HepG2 (cell line): ENCODE results near the gene INHA. TPM values are rescaled to one million over a fixed set of nuclear protein-coding genes. Genes with fewer than 3 reads are reported as not detected.
A peak's percentile ranks its signal among the peaks of the same experiment; 100 is the strongest.

Experiments
- AFF4 ChIP-seq: sonication (generic); formaldehyde crosslinking; IDR thresholded peaks from 2 replicates; pipeline ENCODE4 v1.4.0; 2020; ENCODE audit warnings: missing genetic modification reagents
- DNMT3B ChIP-seq: conservative IDR thresholded peaks from 2 replicates; pipeline ENCODE4 v1.6.1; 2016; ENCODE audit warnings: missing biosample characterization, control low read depth
- EZH2 ChIP-seq: conservative IDR thresholded peaks from 2 replicates; pipeline ENCODE4 v1.6.1; 2012; ENCODE audit warnings: mild to moderate bottlenecking, low read depth, low read length, moderate library complexity
- HNRNPL ChIP-seq: fragments of 200-400 bp; formaldehyde crosslinking; IDR thresholded peaks from 2 replicates; pipeline ENCODE4 v1.6.1; 2017; ENCODE audit warnings: mild to moderate bottlenecking, low read depth, low read length
- LRRFIP1 ChIP-seq: sonication (generic); formaldehyde crosslinking; conservative IDR thresholded peaks from 2 replicates; pipeline ENCODE4 v1.4.0; 2020; ENCODE audit warnings: missing genetic modification reagents
- MAZ ChIP-seq, 2 experiments: sonication (generic) in 1 of 2; formaldehyde crosslinking in 1 of 2; IDR thresholded peaks; 2 replicates each; pipeline versions ENCODE4 v1.5.0 to v1.6.1; 2012 to 2020; ENCODE audit warnings: low read depth in 2 of 2, mild to moderate bottlenecking in 2 of 2, borderline replicate concordance in 1 of 2, improper control_type of control experiment in 1 of 2, low read length in 1 of 2, missing genetic modification reagents in 1 of 2, moderate library complexity in 1 of 2
- MXD3 ChIP-seq: IDR thresholded peaks from 2 replicates; pipeline ENCODE4 v1.6.1; 2016; ENCODE audit warnings: mild to moderate bottlenecking, missing biosample characterization, missing genetic modification reagents
- NFYB ChIP-seq: sonication (generic); formaldehyde crosslinking; IDR thresholded peaks from 2 replicates; pipeline ENCODE4 v1.4.0; 2020; ENCODE audit warnings: missing genetic modification reagents
- NONO ChIP-seq, 2 experiments: fragments of 450-650 bp in 1 of 2; sonication (generic) in 1 of 2; formaldehyde crosslinking in 1 of 2; IDR thresholded peaks in 1 of 2; conservative IDR thresholded peaks in 1 of 2; 2 replicates each; pipeline versions ENCODE4 v1.6.1 to v1.8.0; 2017 to 2022; ENCODE audit warnings: mild to moderate bottlenecking in 1 of 2, missing genetic modification reagents in 1 of 2, moderate library complexity in 1 of 2
- RBAK ChIP-seq: sonication (generic); formaldehyde crosslinking; IDR thresholded peaks from 2 replicates; pipeline ENCODE4 v1.5.1; 2020; ENCODE audit warnings: mild to moderate bottlenecking, missing genetic modification reagents
- SIN3A ChIP-seq: IDR thresholded peaks from 2 replicates; pipeline ENCODE4 v1.6.1; 2011; ENCODE audit warnings: low read depth, mild to moderate bottlenecking, control low read depth, low read length, borderline replicate concordance
- SMC3 ChIP-seq: IDR thresholded peaks from 2 replicates; pipeline ENCODE4 v1.6.1; 2011; ENCODE audit warnings: low read length, improper control_type of control experiment
- ZNF10 ChIP-seq: sonication (generic); formaldehyde crosslinking; IDR thresholded peaks from 2 replicates; pipeline ENCODE4 v1.4.0; 2020; ENCODE audit warnings: mild to moderate bottlenecking, low read depth, missing genetic modification reagents, borderline replicate concordance
- ZNF205 ChIP-seq: IDR thresholded peaks from 2 replicates; pipeline ENCODE4 v1.6.1; 2018; ENCODE audit warnings: missing biosample characterization, missing genetic modification reagents
- ZNF3 ChIP-seq: IDR thresholded peaks from 2 replicates; pipeline ENCODE4 v1.7.0; 2017; ENCODE audit warnings: inconsistent platforms
- ZNF460 ChIP-seq: sonication (generic); formaldehyde crosslinking; IDR thresholded peaks from 2 replicates; pipeline ENCODE4 v1.5.1; 2020; ENCODE audit warnings: missing genetic modification reagents, mild to moderate bottlenecking, borderline replicate concordance
- ZNF503 ChIP-seq: sonication (generic); formaldehyde crosslinking; IDR thresholded peaks from 2 replicates; pipeline ENCODE4 v1.4.0; 2020; ENCODE audit warnings: missing genetic modification reagents
- ZNF670 ChIP-seq: sonication (generic); formaldehyde crosslinking; IDR thresholded peaks from 2 replicates; pipeline ENCODE4 v1.8.0; 2022; ENCODE audit warnings: mild to moderate bottlenecking, missing genetic modification reagents, borderline replicate concordance
- ZNF740 ChIP-seq: sonication (generic); formaldehyde crosslinking; IDR thresholded peaks from 2 replicates; pipeline ENCODE4 v1.4.0; 2020; ENCODE audit warnings: missing genetic modification reagents
- polyA plus RNA-seq, 8 experiments: library from polyadenylated mRNA; depleted of rRNA in 3 of 8; stranded (reverse) in 7 of 8; unstranded in 1 of 8; fragments of >200 nt; fragmentation: Illumina TruSeq in 4 of 8; extraction: Trizol in 4 of 8; gene quantifications; 2 replicates each; pipeline versions ENCODE4 v1.2.1 to v1.2.3, GENCODE V29; 2011 to 2016; ENCODE audit warnings: low read depth in 4 of 8, missing spikeins in 1 of 8, mixed read lengths in 1 of 8; ENCODE audit not compliant: insufficient read depth in 1 of 8
- total RNA-seq, 5 experiments: library from RNA; depleted of rRNA; stranded (reverse); fragments of >200 nt; fragmentation: Illumina TruSeq; extraction: Trizol; gene quantifications; 2 replicates each; pipeline ENCODE4 v1.2.3, GENCODE V29; 2016; ENCODE audit warnings: low read depth in 1 of 5

Gene INHA
- total and polyA plus RNA-seq, 2 of the 13 experiments (the other 11 are each of a cell fraction or from before 2014, with no cell fraction given) = 4.1 to 15.2 TPM

GRCh38 chr2:219570194-219570923, 1.8 kb upstream of the INHA start (continued):
- TF ChIP-seq ZNF503 (CRISPR knock-in tag) (no peak), NFYB (no peak), MXD3 (CRISPR knock-in tag) (0 out of 2 replicates have a peak, but pooled peaks have one; percentile 53), AFF4 (CRISPR knock-in tag) (0 out of 2 replicates have a peak, but pooled peaks have one; percentile 34), ZNF460 (CRISPR knock-in tag) (no peak), RBAK (CRISPR knock-in tag) (no peak), NONO (IDR thresholded peaks at IDR 0.05) (no peak), NONO (CRISPR knock-in tag; conservative IDR thresholded peaks at IDR 0.05) (no peak; the same call in 1 of the 2 replicates), HNRNPL (peak; percentile 64), ZNF3 (CRISPR knock-in tag) (no peak), EZH2 (no peak), DNMT3B (CRISPR knock-in tag) (no peak), SIN3A (no peak), ZNF670 (CRISPR knock-in tag) (peak; percentile 64; the same call in 1 of the 2 replicates), ZNF205 (CRISPR knock-in tag) (0 out of 2 replicates have a peak, but pooled peaks have one; percentile 18), ZNF10 (CRISPR knock-in tag) (no peak), MAZ (IDR thresholded peaks at IDR 0.05; ENCODE audit: borderline replicate concordance, low read depth, low read length) (no peak), MAZ (CRISPR knock-in tag; IDR thresholded peaks at IDR 0.05; ENCODE audit: low read depth) (peak; percentile 63; the same call in 1 of the 2 replicates), LRRFIP1 (no peak), SMC3 (no peak), ZNF740 (CRISPR knock-in tag) (no peak)
